NT2/D1 (cell line): ENCODE measurements around the gene SHISA7.

ENCODE experiments used
- DNase-seq: peaks from one replicate; pipeline ENCODE4 v3.0.0-alpha.2; 2011; ENCODE audit warnings: low read depth, low spot score
- H3K27me3 ChIP-seq: 2 replicates; pipeline ENCODE4 v1.6.0; 2011; ENCODE audit warnings: mild to moderate bottlenecking; ENCODE audit not compliant: insufficient read length, insufficient read depth
- H3K36me3 ChIP-seq: 2 replicates; pipeline ENCODE4 v1.6.1; 2011; ENCODE audit warnings: mild to moderate bottlenecking, low read length, mixed read lengths; ENCODE audit not compliant: insufficient read depth, insufficient read length
- H3K4me1 ChIP-seq: 2 replicates; pipeline ENCODE4 v1.5.1; 2011; ENCODE audit not compliant: insufficient read depth, insufficient read length
- H3K4me3 ChIP-seq: 2 replicates; pipeline ENCODE4 v1.5.1; 2011; ENCODE audit warnings: low read depth; ENCODE audit not compliant: insufficient read length
- H3K9ac ChIP-seq: 2 replicates; pipeline ENCODE4 v1.6.0; 2011; ENCODE audit warnings: low read depth; ENCODE audit not compliant: insufficient read length
- H3K9me3 ChIP-seq: 2 replicates; pipeline ENCODE4 v1.5.1; 2011; ENCODE audit warnings: mild to moderate bottlenecking, low read length; ENCODE audit not compliant: insufficient read depth
- SUZ12 ChIP-seq: IDR thresholded peaks from 2 replicates; pipeline ENCODE4 v1.6.1; 2011; ENCODE audit not compliant: insufficient read length, insufficient read depth; ENCODE audit errors: extremely low read depth
- YY1 ChIP-seq: IDR thresholded peaks from 2 replicates; pipeline ENCODE4 v1.6.1; 2011; ENCODE audit not compliant: insufficient read length, insufficient read depth
- ZNF274 ChIP-seq: IDR thresholded peaks from 2 replicates; pipeline ENCODE4 v1.6.1; 2011; ENCODE audit warnings: mild to moderate bottlenecking, low read depth, low read length

The SHISA7 gene

GRCh38 chr19:55459950-55460657 lies 17.0 kb upstream of the SHISA7 start:
- no peak overlapping the region for H3K4me3 ChIP-seq
- peaks cover 16% of the 10 kb centered on the region for H3K4me1 ChIP-seq
- TF ChIP-seq YY1 (no peak), SUZ12 (no peak), ZNF274 (no peak)
- H3K9me3 ChIP-seq: no peaks in the 10 kb centered on the region
- peaks cover 44% of the 10 kb centered on the region for H3K27me3 ChIP-seq
- H3K36me3 ChIP-seq: no peaks in the 10 kb centered on the region
- DNase-seq: no peak
- no peak overlapping the region for H3K9ac ChIP-seq

- Histone ChIP-seq H3K9me3 (no peaks in the 10 kb centered on the region), H3K36me3 (no peaks in the 10 kb centered on the region), H3K27me3 (peaks cover 39% of the 10 kb centered on the region), H3K4me3 (no peak overlapping the region), H3K9ac (no peak overlapping the region), H3K4me1 (peaks cover 16% of the 10 kb centered on the region)
- no peak for DNase-seq
- TF ChIP-seq YY1: no peak
- TF ChIP-seq ZNF274: no peak
- TF ChIP-seq SUZ12: no peak
These were observed 16.4 kb upstream of the SHISA7 start for GRCh38 chr19:55459551-55459949.

- Histone ChIP-seq H3K9ac (no peak overlapping the region), H3K4me3 (no peak overlapping the region)
- DNase-seq: no peak
These were observed 14.8 kb upstream of the SHISA7 start for GRCh38 chr19:55457683-55458457.

GRCh38 chr19:55456347-55456746 lies 13.2 kb upstream of the SHISA7 start:
- H3K27me3 ChIP-seq: peaks cover 31% of the 10 kb centered on the region
- H3K4me1 ChIP-seq: no peaks in the 10 kb centered on the region
- no peaks in the 10 kb centered on the region for H3K9me3 ChIP-seq
- no peak overlapping the region for H3K9ac ChIP-seq
- no peak for DNase-seq
- no peak overlapping the region for H3K4me3 ChIP-seq
- TF ChIP-seq YY1: no peak
- no peak for TF ChIP-seq ZNF274
- no peak for TF ChIP-seq SUZ12
- H3K36me3 ChIP-seq: no peaks in the 10 kb centered on the region

More at GRCh38 chr19:55457683-55458457, 14.8 kb upstream of the SHISA7 start:
- peaks cover 31% of the 10 kb centered on the region for H3K27me3 ChIP-seq
- H3K36me3 ChIP-seq: no peaks in the 10 kb centered on the region
- peaks cover 2% of the 10 kb centered on the region for H3K4me1 ChIP-seq
- TF ChIP-seq ZNF274 (no peak), SUZ12 (no peak), YY1 (no peak)
- H3K9me3 ChIP-seq: no peaks in the 10 kb centered on the region

- H3K4me3 ChIP-seq: no peak overlapping the region
- H3K9me3 ChIP-seq: no peaks in the 10 kb centered on the region
- TF ChIP-seq ZNF274 (no peak), YY1 (no peak), SUZ12 (no peak)
- no peak overlapping the region for H3K9ac ChIP-seq
- DNase-seq: no peak
- peaks cover 31% of the 10 kb centered on the region for H3K27me3 ChIP-seq
- H3K4me1 ChIP-seq: no peaks in the 10 kb centered on the region
- no peaks in the 10 kb centered on the region for H3K36me3 ChIP-seq
These were observed 12.6 kb upstream of the SHISA7 start for GRCh38 chr19:55455576-55456235.

- Histone ChIP-seq H3K27me3 (peaks cover 37% of the 10 kb centered on the region), H3K4me1 (no peaks in the 10 kb centered on the region), H3K9ac (no peak overlapping the region), H3K36me3 (no peaks in the 10 kb centered on the region), H3K9me3 (no peaks in the 10 kb centered on the region), H3K4me3 (no peak overlapping the region)
- DNase-seq: no peak
- TF ChIP-seq SUZ12 (no peak), ZNF274 (no peak), YY1 (no peak)
These were observed 11.7 kb upstream of the SHISA7 start for GRCh38 chr19:55454787-55455243.
